ENCODE measurements around the gene OGFRL1.

OGFRL1 gene

GRCh38 chr6:71287038-71287437 is 1.6 kb upstream of the OGFRL1 start:
- peak; percentile 83 for DNase-seq

- DNase-seq: no peak
Measured at GRCh38 chr6:71287926-71288227, 734 bp upstream of the OGFRL1 start.

GRCh38 chr6:71289039-71289801 is 609 bp downstream of the OGFRL1 start:
- peak; percentile 66 for DNase-seq

GRCh38 chr6:71289802-71290175 is 1.2 kb downstream of the OGFRL1 start:
- no peak for DNase-seq

- no peak for DNase-seq
Measured at GRCh38 chr6:71290611-71291010, 2.0 kb downstream of the OGFRL1 start.

- DNase-seq: no peak
Measured at GRCh38 chr6:71292001-71292400, 3.4 kb downstream of the OGFRL1 start.

GRCh38 chr6:71294121-71294523 is 5.5 kb downstream of the OGFRL1 start:
- DNase-seq: no peak

GRCh38 chr6:71298459-71298858 is 9.8 kb downstream of the OGFRL1 start:
- no peak for DNase-seq

GRCh38 chr6:71299541-71300470 is 11.2 kb downstream of the OGFRL1 start:
- DNase-seq: no peak

GRCh38 chr6:71300561-71301168 is 12.1 kb downstream of the OGFRL1 start:
- DNase-seq: no peak

GRCh38 chr6:71301546-71301945 is 12.9 kb downstream of the OGFRL1 start:
- no peak for DNase-seq

GRCh38 chr6:71309656-71310055 is 21.0 kb downstream of the OGFRL1 start:
- no peak for DNase-seq

- DNase-seq: no peak
Measured at GRCh38 chr6:71310261-71310660, 21.6 kb downstream of the OGFRL1 start.

GRCh38 chr6:71312089-71312488 is 23.5 kb downstream of the OGFRL1 start:
- DNase-seq: no peak

- DNase-seq: no peak
Measured at GRCh38 chr6:71317441-71317840, 28.8 kb downstream of the OGFRL1 start.

- DNase-seq: no peak
Measured at GRCh38 chr6:71320041-71320440, 31.4 kb downstream of the OGFRL1 start.

- DNase-seq: no peak
Measured at GRCh38 chr6:71321314-71321713, 32.7 kb downstream of the OGFRL1 start.

- no peak for DNase-seq
Measured at GRCh38 chr6:71324194-71324785, 35.7 kb downstream of the OGFRL1 start.

- DNase-seq: no peak
Measured at GRCh38 chr6:71326611-71327010, 38.0 kb downstream of the OGFRL1 start.

GRCh38 chr6:71330501-71330900 is 41.9 kb downstream of the OGFRL1 start:
- DNase-seq: no peak

GRCh38 chr6:71332012-71332411 is 43.4 kb downstream of the OGFRL1 start:
- no peak for DNase-seq

GRCh38 chr6:71333050-71333449 is 44.4 kb downstream of the OGFRL1 start:
- DNase-seq: no peak

GRCh38 chr6:71333697-71334096 is 45.1 kb downstream of the OGFRL1 start:
- DNase-seq: no peak
